WTC11 (cell line): ENCODE measurements around the gene NEAT1. TPM values are rescaled to one million over a fixed set of nuclear protein-coding genes. Genes with fewer than 3 reads are reported as not detected.

Experiments used
- ATAC-seq: fragments of 200-7000 bp; cut with Tn5 transposase; 2 replicates; pipeline ENCODE4 v1.10.0; 2021; ENCODE audit warnings: mild to moderate bottlenecking, moderate library complexity
- CTCF ChIA-PET: fragments of 300-600 bp; sonication (Branson Sonifier 250); formaldehyde crosslinking; loops from one replicate; lab custom pipeline; 2021; ENCODE audit warnings: antibody characterized with exemption; lab: Charles Lee
- POLR2A ChIA-PET: fragments of 350-600 bp; sonication (Branson Sonifier 250); formaldehyde crosslinking; loops from one replicate; lab custom pipeline; 2021; ENCODE audit warnings: antibody characterized with exemption; lab: Charles Lee
- DNase-seq: peaks from one replicate; pipeline ENCODE4 v3.0.0; 2021; ENCODE audit warnings: low spot score
- H3K27ac Mint-ChIP-seq: 2 replicates; pipeline ENCODE4 v1.8.0; 2021; ENCODE audit warnings: mixed read lengths
- H3K27me3 Mint-ChIP-seq: 2 replicates; pipeline ENCODE4 v1.8.0; 2021; ENCODE audit warnings: low read depth, mild to moderate bottlenecking, moderate library complexity, mixed read lengths
- H3K36me3 Mint-ChIP-seq: 2 replicates; pipeline ENCODE4 v1.8.0; 2021; ENCODE audit warnings: mixed read lengths
- H3K4me1 Mint-ChIP-seq: 2 replicates; pipeline ENCODE4 v1.8.0; 2022; ENCODE audit warnings: mixed read lengths
- H3K4me3 Mint-ChIP-seq: 2 replicates; pipeline ENCODE4 v1.8.0; 2021; ENCODE audit warnings: mild to moderate bottlenecking, moderate library complexity, mixed read lengths
- H3K9me3 Mint-ChIP-seq: 2 replicates; pipeline ENCODE4 v1.8.0; 2021; ENCODE audit warnings: mixed read lengths
- ARID4B ChIP-seq: sonication (generic); formaldehyde crosslinking; IDR thresholded peaks from 2 replicates; pipeline ENCODE4 v1.8.0; 2023; ENCODE audit warnings: missing genetic modification reagents, mild to moderate bottlenecking, borderline replicate concordance
- ELF4 ChIP-seq: sonication (generic); formaldehyde crosslinking; IDR thresholded peaks from 2 replicates; pipeline ENCODE4 v1.8.1; 2022; ENCODE audit warnings: low read depth, mild to moderate bottlenecking, moderate library complexity, missing genetic modification reagents
- ERG ChIP-seq: fragments of 250-450 bp; sonication (Bioruptor Pico); IDR thresholded peaks from 2 replicates; pipeline ENCODE4 v1.8.0; 2021; ENCODE audit warnings: mild to moderate bottlenecking
- HMGXB4 ChIP-seq: sonication (generic); formaldehyde crosslinking; IDR thresholded peaks from 2 replicates; pipeline ENCODE4 v1.8.1; 2023; ENCODE audit warnings: mild to moderate bottlenecking, moderate library complexity, missing genetic modification reagents
- MLX ChIP-seq: sonication (generic); formaldehyde crosslinking; IDR thresholded peaks from 2 replicates; pipeline ENCODE4 v1.8.1; 2023; ENCODE audit warnings: mild to moderate bottlenecking, missing genetic modification reagents, moderate library complexity
- MXD4 ChIP-seq: fragments of 250-450 bp; sonication (Bioruptor Pico); IDR thresholded peaks from 2 replicates; pipeline ENCODE4 v1.8.0; 2021; ENCODE audit warnings: mild to moderate bottlenecking, moderate library complexity, borderline replicate concordance
- MYBL2 ChIP-seq: sonication (generic); formaldehyde crosslinking; IDR thresholded peaks from 2 replicates; pipeline ENCODE4 v1.8.1; 2023; ENCODE audit warnings: mild to moderate bottlenecking, moderate library complexity, missing genetic modification reagents
- NFE2L1 ChIP-seq: sonication (generic); formaldehyde crosslinking; IDR thresholded peaks from 2 replicates; pipeline ENCODE4 v1.8.1; 2023; ENCODE audit warnings: missing genetic modification reagents
- NFYB ChIP-seq: sonication (generic); formaldehyde crosslinking; conservative IDR thresholded peaks from 2 replicates; pipeline ENCODE4 v1.8.0; 2022; ENCODE audit warnings: low read depth, missing genetic modification reagents
- NR2C2 ChIP-seq: sonication (generic); formaldehyde crosslinking; IDR thresholded peaks from 2 replicates; pipeline ENCODE4 v1.8.0; 2022; ENCODE audit warnings: mild to moderate bottlenecking, missing genetic modification reagents
- PRRX2 ChIP-seq: fragments of 250-450 bp; sonication (Bioruptor Pico); IDR thresholded peaks from 2 replicates; pipeline ENCODE4 v1.8.0; 2021; ENCODE audit warnings: mild to moderate bottlenecking
- SMAD3 ChIP-seq: sonication (generic); formaldehyde crosslinking; IDR thresholded peaks from 2 replicates; pipeline ENCODE4 v1.8.0; 2022; ENCODE audit warnings: missing genetic modification reagents, mild to moderate bottlenecking, borderline replicate concordance
- SMAD4 ChIP-seq: sonication (generic); formaldehyde crosslinking; IDR thresholded peaks from 2 replicates; pipeline ENCODE4 v1.8.0; 2022; ENCODE audit warnings: mild to moderate bottlenecking, missing genetic modification reagents
- USF2 ChIP-seq: sonication (generic); formaldehyde crosslinking; IDR thresholded peaks from 2 replicates; pipeline ENCODE4 v1.8.1; 2023; ENCODE audit warnings: mild to moderate bottlenecking, missing genetic modification reagents, moderate library complexity
- ZMAT4 ChIP-seq: fragments of 250-450 bp; sonication (Bioruptor Pico); IDR thresholded peaks from 2 replicates; pipeline ENCODE4 v1.9.0; 2021; ENCODE audit warnings: mild to moderate bottlenecking
- ZNF121 ChIP-seq: sonication (generic); formaldehyde crosslinking; IDR thresholded peaks from 2 replicates; pipeline ENCODE4 v1.8.0; 2023; ENCODE audit warnings: missing genetic modification reagents
- ZNF263 ChIP-seq: sonication (generic); formaldehyde crosslinking; IDR thresholded peaks from 2 replicates; pipeline ENCODE4 v1.8.1; 2022; ENCODE audit warnings: low read depth, mild to moderate bottlenecking, moderate library complexity, missing genetic modification reagents
- ZNF512 ChIP-seq: sonication (generic); formaldehyde crosslinking; IDR thresholded peaks from 2 replicates; pipeline ENCODE4 v1.8.1; 2022; ENCODE audit warnings: missing genetic modification reagents, borderline replicate concordance
- total RNA-seq: library from RNA; stranded (reverse); gene quantifications from 3 replicates; pipeline ENCODE4 v1.2.3, GENCODE V29; 2021

Gene NEAT1
- total RNA-seq, 1 experiment from 2014 or later: 38.1 TPM

GRCh38 chr11:65400307-65401072, 22.1 kb upstream of the NEAT1 start (continued):
- TF ChIP-seq ARID4B (no peak), MYBL2 (CRISPR knock-in tag) (no peak), ZNF263 (no peak), ZNF512 (CRISPR knock-in tag) (no peak), MLX (CRISPR knock-in tag) (no peak), NFYB (CRISPR knock-in tag) (no peak), NR2C2 (CRISPR knock-in tag) (no peak), USF2 (CRISPR knock-in tag) (no peak), ELF4 (no peak)

- TF ChIP-seq NFE2L1 (CRISPR knock-in tag): no peak
- no peak for TF ChIP-seq ERG
- H3K9me3 Mint-ChIP-seq: no peaks in the 10 kb centered on the region
- H3K4me1 Mint-ChIP-seq: peaks cover 10% of the 10 kb centered on the region
- DNase-seq (peak; percentile 45), ATAC-seq (peak; percentile 71)
- H3K4me3 Mint-ChIP-seq: no peak overlapping the region
- ChIA-PET POLR2A (interaction anchor here (0.9 kb wide), 1 partner anchor 18 kb away, joined by 7 read pairs; no protein-coding TSS in a partner anchor), CTCF (interaction anchor here (0.6 to 1.7 kb wide), 4 partner anchors 15 to 138 kb away, joined by 3 to 9 read pairs (median 3); no protein-coding TSS in a partner anchor)
- H3K27me3 Mint-ChIP-seq: no peaks in the 10 kb centered on the region
- H3K27ac Mint-ChIP-seq: no peak overlapping the region
- H3K36me3 Mint-ChIP-seq: peaks cover 11% of the 10 kb centered on the region
Observed at GRCh38 chr11:65401073-65401802, 21.4 kb upstream of the NEAT1 start.

GRCh38 chr11:65401803-65402248, 20.8 kb upstream of the NEAT1 start:
- H3K4me3 Mint-ChIP-seq: no peak overlapping the region
- DNase-seq (no peak), ATAC-seq (no peak)
- POLR2A ChIA-PET: interaction anchor here (0.9 kb wide), 1 partner anchor 17 kb away, joined by 7 read pairs; no protein-coding TSS in a partner anchor
- peaks cover 10% of the 10 kb centered on the region for H3K4me1 Mint-ChIP-seq
- CTCF ChIA-PET: interaction anchor here (0.6 to 1.7 kb wide), 4 partner anchors 14 to 138 kb away, joined by 3 to 9 read pairs (median 3); no protein-coding TSS in a partner anchor
- no peaks in the 10 kb centered on the region for H3K27me3 Mint-ChIP-seq
- no peaks in the 10 kb centered on the region for H3K9me3 Mint-ChIP-seq
- no peak overlapping the region for H3K27ac Mint-ChIP-seq
- peaks cover 11% of the 10 kb centered on the region for H3K36me3 Mint-ChIP-seq
- TF ChIP-seq MYBL2 (CRISPR knock-in tag) (no peak), PRRX2 (no peak), MXD4 (CRISPR knock-in tag) (no peak), SMAD4 (no peak), HMGXB4 (CRISPR knock-in tag) (no peak), ZNF121 (CRISPR knock-in tag) (no peak), ZMAT4 (CRISPR knock-in tag) (no peak), SMAD3 (no peak)
